DMS153 treated with DMSO at 0.1 percent for 48 hours (cell line): ENCODE measurements around the gene CKMT1B.
"Not testable (repeated sequence)": the region's sequence is repeated elsewhere in the genome, so short reads cannot be mapped to it uniquely, and the experiment has no call there.

ENCODE experiments used
- DNase-seq: peaks from one replicate; lab custom pipeline; 2025; ENCODE audit not compliant: unreplicated experiment; lab: John Stamatoyannopoulos, UW

The CKMT1B gene

DNA sequence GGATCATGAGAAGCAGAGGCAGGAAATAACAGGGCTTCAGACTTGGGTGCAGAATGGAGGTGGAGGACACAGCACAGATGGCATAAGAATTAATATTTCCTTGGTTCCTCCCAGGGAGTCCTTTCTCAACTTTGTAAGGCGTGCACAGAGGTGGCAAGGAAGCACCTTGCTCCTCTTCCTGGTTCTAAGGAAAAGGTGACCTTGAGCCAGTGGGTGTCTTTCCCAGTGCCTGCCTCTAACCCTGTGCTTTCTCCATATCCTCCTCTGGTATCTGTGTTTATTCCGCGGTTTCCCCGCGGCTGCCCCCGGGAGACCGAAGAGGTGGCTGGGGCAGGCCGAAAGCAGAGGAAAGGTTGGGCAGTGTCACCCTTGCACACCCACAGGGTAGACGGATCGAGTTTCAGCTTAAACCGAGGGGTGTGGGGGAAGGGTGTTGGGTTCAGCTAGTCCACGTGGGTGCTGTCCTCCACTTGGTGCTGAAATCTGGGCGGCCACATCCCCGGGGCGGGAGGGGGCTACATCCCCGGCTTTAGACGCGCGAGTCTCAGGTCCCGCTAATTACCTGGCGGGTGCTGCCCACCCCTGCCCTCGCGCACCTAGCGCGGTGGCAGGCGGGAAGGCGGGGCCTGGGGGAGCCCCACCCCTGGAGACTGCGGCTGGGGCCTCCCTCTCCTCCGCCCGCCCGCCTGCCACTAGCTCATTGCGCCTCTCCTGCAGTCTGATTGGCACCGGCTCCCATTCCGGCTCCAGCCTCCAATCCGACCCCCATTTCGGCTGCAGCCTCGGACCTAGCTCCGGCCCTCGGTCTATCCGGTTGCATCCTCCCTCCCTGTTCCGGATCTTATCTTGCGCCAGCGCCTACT is at the start of gene CKMT1B:
CKMT1B (plus strand) TSS at position 700 of the 863 bp plus-strand sequence. CDS start 192 bp downstream, outside the sequence.
- not testable (repeated sequence) for DNase-seq

DNA sequence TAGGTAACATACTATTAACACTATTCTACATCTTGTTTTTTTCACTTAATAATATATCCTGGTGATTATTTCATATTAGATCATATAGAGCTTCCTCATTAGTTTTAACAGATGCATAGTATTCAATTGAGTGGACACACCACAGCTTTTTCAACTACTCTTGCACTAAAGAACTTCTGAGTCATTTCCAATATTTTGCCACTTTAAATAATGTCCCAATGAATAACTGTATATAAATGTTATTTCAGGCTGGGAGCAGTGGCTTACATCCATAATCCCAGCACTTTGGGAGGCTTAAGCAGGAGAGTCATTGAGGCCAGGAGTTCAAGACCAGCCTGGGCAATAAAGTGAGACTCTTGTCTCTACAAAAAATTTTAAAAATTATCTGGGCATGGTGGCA is 49.6 kb upstream of the CKMT1B start:
- DNase-seq = no peak

DNA sequence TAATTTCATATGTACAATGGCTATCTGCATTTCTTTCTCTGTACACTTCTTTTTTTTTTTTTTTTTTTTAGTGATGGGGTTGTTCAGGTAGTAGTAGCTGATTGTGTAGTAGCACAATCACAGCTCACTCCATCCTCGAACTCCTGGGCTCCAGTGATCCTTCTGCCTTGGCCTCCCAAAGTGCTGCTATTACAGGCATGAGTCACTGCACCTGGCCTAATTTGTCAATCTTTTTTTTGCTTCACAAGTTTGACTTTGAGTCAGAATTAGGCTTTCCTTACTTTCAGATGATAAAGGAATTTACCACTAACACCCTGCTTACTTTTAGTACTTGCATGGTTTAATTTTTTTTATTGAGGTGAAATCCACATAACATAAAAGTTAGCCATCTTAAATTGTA is 48.4 kb upstream of the CKMT1B start:
- no peak for DNase-seq

DNA sequence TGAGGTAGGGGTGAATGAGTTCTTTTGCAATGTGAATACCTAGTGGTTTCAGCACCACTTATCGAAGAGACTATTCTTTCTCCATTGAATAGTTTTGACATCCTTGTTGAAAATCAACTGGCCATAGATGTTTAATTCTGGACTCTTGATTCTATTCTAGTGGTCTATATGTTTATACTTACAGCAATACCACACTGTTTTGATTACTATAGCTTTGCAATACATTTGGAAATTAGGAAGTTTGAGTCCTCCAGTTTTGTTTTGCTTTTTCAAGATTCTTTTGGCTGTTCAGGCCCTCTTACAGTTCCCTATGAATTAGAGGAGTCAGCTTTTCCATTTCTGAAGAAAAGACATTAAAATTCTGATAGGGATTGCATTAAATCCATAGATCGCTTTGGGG is 46.3 kb upstream of the CKMT1B start:
- no peak for DNase-seq

DNA sequence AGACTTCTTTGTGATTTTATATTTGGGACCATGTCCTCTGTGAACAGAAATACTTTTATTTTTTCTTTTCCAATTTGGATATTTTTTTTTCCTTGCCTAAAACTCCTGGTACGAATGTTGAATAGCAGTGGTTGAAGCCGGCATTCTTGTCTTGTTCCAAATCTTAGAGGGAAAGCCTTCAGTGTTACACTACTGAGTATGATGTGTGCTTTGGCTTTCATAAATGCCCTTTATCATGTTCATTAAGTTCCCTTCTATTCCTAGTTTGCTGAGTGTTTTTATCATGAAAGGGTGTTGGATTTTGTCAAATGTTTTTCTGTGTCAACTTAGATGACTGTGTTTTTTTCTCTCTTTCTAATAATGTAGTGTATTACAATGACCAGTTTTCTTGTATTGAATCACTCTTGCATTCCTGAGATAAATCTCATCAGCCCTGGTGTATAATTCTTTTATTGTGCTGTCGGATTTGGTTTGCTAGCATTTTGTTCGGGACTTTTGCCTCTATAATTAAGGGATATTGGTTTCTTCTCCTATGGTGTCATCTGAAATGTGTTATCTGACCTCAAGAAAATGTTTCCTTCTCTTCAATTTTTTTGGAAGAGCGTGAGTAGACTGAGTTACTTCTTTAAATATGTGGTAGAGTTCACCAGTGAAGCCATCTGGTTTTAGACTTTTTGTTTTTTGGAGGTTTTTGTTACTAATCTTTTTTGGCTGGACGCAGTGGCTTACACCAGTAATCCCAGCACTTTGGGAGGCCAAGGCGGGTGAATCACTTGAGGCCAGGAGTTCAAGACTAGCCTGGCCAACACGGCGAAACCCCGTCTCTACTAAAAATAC is 43.1 kb upstream of the CKMT1B start:
- no peak for DNase-seq

DNA sequence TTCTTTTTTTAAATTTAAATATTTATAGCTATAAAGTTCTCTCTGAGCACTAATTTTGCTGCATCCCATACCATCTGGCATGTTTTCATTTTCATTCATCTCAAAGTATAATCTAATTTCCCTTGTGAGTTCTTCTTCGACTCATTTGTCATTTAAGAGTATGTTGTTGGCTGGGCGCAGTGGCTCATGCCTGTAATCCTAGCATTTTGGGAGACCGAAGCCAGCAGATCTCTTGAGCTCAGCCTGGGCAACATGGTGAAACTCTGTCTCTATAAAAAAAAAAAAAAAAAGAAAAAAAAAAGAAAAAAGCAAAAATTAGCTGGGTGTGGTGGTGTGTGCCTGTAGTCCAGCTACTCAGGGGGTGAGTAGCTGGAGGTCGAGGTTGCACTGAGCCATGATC is 41.6 kb upstream of the CKMT1B start:
- DNase-seq = no peak

DNA sequence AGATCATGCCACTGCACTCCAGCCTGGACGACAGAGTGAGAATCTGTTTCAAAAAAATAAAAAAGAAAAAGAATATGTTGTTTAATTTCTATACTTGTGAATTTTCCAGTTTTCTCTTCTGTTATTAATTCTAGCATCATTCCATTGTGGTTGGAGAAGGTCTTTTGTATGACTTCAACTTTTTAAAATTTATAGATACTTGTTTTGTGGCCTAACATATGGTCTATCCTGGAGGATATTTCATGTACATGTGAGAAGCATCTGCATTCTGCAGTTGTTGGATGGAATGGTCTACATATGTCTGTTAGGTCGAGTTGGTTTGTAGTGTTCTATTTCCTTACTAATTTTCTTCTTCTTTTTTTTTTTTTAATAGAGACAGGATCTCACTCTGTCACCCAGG is 40.8 kb upstream of the CKMT1B start:
- DNase-seq = no peak

DNA sequence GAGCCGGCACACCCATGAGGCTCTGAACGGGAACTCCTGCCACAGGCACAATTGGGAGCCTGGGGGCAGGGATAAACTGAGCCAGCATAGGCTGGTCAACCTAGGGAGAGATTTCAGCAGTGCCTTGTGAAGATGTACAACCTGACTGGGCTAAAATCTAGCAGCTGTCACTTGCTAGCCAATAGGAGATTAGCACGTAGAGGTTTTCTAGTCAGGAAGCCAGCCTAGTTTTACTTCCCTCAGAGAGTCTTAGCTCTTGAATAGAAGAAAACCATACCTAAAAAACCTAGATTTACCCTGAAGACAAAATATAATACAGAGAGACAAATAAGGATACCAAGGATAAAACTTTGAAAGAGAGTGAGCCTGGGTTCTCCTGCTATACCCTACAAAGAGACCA is 31.1 kb upstream of the CKMT1B start:
- not testable (repeated sequence) for DNase-seq

DNA sequence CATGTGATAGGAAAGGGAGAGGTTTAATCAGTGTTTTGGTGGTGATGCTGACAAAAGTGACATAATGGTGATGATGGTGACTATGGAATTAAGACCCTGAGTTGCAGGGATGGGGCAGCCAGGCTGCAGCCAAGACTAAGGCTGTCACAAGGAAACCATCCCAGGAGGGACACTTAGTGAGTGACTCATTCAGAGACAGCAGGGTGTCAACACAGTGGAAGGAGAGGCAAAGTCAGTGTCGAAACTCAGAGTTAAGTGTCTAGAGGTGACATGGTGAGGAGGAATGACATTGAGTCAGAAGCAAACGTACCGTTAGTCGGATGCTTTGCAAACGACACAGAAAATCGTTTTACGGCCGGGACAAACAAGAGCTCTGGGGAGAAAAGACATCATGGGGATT is 30.0 kb upstream of the CKMT1B start:
- DNase-seq = not testable (repeated sequence)

DNA sequence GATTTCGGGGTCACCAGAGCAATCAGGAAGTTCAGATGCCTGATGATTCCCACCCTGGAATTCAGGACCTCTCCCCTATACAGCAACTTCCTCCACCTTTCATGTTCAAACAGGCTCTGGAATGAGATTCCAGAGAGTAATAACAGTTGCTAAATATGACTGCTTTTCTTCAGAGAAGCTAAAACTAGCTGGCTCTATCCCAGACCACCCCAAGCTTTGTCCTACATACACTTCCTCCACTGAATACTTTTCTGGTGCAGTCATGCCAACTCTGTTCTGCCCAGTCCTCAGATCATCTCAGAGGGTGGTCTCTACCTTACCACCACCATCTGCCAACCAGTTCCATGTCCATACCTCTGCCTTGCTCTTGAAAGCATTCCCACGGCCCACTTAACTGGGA is 27.2 kb upstream of the CKMT1B start:
- not testable (repeated sequence) for DNase-seq

DNA sequence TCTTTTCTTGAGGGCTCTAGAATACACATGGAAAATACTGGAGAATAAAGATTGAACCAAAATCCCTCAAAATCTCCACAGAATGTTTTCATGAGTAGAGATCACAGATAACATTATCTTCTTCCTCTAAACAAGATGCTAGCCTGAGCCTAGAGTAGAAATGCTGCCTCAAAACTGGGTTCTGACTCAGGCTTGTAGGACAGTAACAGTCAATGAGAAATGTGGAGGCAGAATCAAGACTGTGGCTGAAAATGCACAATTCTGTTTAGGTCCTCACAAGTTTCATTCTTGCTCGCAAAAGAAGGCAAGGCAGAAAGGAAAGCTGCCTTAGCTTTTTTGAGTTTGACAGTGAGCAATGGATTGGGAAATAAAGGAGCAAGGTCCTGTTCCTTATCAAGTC is 19.2 kb upstream of the CKMT1B start:
- DNase-seq = not testable (repeated sequence)

DNA sequence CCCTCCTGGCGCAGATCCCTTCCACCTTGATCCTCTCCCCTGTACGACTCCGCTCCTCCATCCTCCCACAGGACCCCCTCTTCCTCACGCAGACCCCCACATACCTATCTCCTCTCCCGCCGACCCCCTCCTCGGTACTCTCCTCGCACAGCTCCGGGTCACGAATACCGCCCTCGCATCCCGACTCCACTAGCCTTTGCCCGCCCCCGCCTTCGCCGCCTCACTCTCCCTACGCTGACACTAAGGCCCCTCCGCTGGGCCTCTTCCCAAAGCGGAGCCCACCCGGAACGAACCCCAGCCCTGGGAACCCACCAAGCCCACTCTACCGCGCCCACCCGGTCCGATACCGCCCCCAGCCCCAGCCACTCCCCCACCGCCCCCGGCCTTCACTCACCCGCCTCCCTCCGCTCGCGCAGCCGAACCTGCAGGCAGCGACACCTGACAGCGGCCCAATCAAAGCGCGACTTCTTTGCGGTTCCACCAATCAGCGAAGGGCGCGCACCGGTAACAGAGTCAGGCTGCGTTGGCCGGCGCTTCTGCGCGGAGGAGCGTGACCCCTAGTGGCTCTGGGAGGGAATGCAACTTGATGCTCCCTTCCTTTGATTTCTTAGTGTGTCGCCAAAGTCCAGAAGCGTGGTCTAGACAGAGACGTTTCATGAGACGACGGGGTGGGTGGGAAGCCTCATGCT is 3.9 kb upstream of the CKMT1B start, which contains the start of gene PPIP5K1:
PPIP5K1 (minus strand) TSS at position 431 of the 689 bp plus-strand sequence. CDS start 5,704 bp downstream, outside the sequence.
- DNase-seq = not testable (repeated sequence)

DNA sequence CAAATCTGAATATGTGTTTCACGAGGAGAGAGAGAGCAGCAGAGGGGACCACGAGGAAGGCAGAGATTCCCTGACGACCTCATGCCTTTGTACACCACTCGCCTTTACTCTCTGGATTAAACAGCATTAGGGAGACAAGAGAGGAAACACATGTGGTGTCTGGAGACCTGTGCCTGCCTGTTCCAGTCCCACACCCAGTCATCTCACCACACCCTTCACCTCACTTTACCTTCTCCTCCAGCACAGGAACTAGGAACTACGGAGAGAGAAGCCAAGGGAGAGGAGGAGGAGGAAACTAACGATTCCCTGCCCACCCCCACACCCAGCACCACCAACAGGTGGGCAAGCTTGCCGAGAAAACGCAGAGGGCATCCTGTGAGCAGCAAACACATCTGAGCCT is 986 bp upstream of the CKMT1B start:
- DNase-seq = not testable (repeated sequence)

DNA sequence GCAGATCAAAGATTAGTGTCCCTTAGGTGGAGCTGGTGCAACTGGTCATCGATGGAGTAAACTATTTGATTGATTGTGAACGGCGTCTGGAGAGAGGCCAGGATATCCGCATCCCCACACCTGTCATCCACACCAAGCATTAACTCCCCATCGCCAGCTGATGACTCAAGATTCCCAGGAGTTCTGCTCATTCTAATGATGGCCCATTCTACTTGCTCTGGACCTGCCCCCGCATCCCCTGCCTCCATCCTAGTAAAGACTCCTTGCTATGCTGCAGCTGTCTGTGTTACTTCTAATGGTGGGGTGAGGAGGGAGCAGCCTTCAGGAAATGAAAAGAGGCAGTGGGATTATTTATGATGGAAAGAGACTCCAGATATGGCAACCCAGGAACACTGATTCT is 5.3 kb downstream of the CKMT1B start:
- DNase-seq = not testable (repeated sequence)

DNA sequence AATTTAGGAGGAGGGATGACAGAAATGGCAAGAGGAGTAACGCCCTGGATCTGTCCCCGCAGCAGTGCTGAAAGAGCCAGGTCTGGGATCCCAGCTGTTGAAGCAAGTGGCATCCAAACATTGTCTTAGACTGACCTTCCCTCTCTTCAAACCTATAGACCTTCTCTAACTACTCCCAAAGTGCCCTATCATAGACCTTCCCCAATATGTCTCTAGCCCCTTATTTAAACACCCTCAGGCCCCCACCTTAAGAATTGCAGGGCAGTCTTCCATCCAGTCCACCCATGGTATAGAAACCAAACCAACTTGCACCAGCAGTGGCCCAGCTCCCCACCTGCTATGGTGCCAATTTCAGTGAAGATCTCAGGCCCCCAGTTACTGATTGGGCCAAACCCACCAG is 6.4 kb downstream of the CKMT1B start:
- not testable (repeated sequence) for DNase-seq

DNA sequence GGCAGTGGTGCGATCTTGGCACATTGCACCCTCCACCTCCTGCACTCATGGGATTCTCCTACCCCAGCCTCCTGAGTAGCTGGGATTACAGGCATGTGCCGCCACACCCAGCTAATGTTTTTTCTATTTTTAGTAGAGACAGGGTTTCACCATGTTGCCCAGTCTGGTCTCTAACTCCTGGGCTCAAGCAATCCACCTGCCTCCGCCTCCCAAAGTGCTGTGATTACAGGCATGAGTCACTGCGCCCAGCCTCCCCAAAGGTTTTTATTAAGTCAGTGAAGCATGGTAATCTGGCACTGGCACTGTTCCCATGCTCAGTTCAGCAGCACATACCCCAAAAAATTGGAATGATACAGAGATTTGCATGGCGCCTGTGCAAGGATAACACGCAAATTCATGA is 8.4 kb downstream of the CKMT1B start:
- DNase-seq = not testable (repeated sequence)

DNA sequence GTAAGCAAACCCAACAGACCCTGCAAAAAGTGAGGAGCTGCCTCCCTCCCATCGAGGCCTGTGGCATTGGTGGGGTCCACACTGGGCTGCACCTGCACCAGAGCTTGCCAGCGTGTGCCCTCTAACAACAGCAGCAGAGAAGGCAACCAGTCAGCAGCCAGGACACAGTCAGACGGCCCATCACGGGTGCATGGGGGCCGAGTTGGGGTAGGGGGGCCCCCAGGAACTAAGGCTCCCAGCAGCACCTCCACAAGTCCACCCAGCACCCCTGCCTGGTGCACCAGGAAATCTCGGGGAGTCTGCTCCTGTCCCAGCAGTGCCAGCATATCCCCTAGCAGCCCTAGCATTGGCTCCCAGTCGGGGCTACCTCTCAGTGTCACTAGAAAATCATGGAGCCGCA is 23.9 kb downstream of the CKMT1B start:
- DNase-seq = not testable (repeated sequence)

DNA sequence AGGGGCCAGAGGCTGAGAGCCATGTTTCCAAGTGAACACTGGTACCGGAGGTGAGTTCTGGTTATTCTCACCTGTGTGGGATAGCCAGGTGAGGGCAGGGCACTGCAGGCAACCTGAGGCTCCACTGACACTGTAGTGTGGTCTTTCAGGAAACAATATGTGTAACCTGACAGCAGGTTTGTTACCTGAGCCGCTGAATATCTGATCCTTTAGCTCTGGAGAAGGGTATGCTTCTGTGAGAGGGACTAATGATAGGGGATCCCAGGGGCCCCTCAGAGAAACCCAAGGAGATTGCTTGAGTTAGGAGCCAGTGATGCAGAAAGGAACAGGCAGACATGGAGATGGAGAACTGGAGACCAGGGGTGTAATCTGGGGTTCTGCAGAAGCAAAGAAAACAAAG is 24.9 kb downstream of the CKMT1B start, which contains the start of gene STRC:
STRC (minus strand) TSS at position 101 of the 400 bp plus-strand sequence; CDS start at position 23, 78 bp downstream.
- not testable (repeated sequence) for DNase-seq

DNA sequence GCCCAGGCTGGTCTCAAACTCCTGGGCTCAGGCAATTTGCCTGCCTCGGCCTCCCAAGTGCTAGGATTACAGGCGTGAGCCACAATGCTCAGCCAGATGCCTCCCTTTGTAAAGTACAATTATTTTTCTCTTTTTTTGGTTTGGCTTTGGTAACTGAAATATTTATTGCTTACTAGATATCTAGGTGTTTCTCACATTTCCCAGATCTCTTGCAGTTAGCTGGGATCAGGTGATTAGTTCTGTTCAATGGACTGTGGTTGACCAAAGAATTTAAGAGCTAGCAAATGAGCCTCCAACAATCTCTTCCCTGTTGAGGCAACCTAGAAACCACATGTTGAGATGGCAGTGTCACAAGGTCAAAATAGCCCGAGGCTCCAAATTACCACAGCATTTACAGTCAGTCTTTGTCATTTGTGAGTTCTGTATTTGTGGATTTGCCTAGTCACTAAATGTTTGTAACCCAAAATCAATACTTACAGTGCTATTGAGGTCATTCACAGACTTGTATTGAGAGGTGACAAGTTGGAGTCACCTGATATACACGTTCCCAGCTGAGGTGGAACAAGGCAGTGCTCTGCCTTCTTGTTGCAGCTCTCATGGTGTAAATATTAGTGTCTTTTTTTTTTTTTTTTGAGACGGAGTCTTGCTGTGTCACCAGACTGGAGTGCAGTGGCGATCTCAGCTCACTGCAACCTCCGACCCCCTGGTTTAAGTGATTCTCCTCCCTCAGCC is 28.4 kb downstream of the CKMT1B start:
- DNase-seq = not testable (repeated sequence)

DNA sequence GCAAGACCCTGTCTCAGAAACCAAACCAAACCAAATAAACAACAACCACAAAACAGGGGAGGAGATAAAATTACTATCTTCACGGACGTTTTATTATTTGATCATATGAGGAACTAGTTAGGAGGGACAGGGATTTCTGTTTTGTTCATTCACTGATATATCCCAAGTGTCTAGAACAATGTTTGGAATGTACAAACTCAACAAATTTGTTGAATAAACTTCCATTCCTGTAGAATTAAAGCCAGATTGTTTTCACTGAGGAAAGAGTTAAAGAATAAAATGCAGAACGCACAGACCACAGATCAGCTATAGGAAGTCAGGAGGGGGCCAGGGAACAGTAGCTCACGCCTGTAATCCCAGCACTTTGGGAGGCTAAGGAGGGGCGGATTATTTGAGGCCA is 31.3 kb downstream of the CKMT1B start:
- no peak for DNase-seq
